HepG2 (cell line): ENCODE measurements around the gene MAPK8. TPM values are rescaled to one million over a fixed set of nuclear protein-coding genes. Genes with fewer than 3 reads are reported as not detected.

Experiments used
- ATAC-seq: fragments of 200-7000 bp; cut with Tn5 transposase; 3 replicates; pipeline ENCODE4 v1.9.1; 2020; ENCODE audit warnings: mild to moderate bottlenecking, moderate library complexity
- BruUV-seq: library from RNA; stranded (reverse); fragments of 400-500 nt; replicated peaks from 2 replicates; lab custom pipeline; 2021; lab: Mats Ljungman, UMichigan
- CTCF ChIA-PET: fragments of 300-600 bp; formaldehyde crosslinking; extraction: SDS; loops from one replicate; lab custom pipeline; 2021; ENCODE audit warnings: low total read pairs, inconsistent platforms, low intra/inter-chr PET ratio; lab: Yijun Ruan, JAX
- POLR2A ChIA-PET: fragments of 350-600 bp; sonication (Branson Sonifier 250); formaldehyde crosslinking; loops from one replicate; lab custom pipeline; 2020; ENCODE audit warnings: antibody characterized with exemption, inconsistent platforms; lab: Yijun Ruan, JAX
- DNase-seq: peaks from one replicate; pipeline ENCODE4 v3.0.0-alpha.2; 2015; ENCODE audit warnings: low spot score
- FAIRE-seq: peaks from 3 replicates; lab custom pipeline; 2011; peaks lifted over from hg19 to GRCh38; lab: Jason Lieb, UNC
- H2AFZ ChIP-seq: one replicate; pipeline ENCODE4 v1.6.1; 2011; ENCODE audit warnings: low read length, inconsistent platforms
- H3K27ac ChIP-seq: fragments of 300-600 bp; 3 replicates; pipeline ENCODE4 v1.8.0; 2011; ENCODE audit warnings: mixed run types, mild to moderate bottlenecking, mixed read lengths, low read length, inconsistent platforms; ENCODE audit not compliant: insufficient read depth; ENCODE audit errors: extremely low read length
- H3K27me3 ChIP-seq, 2 experiments: fragments of 200-600 bp in 1 of 2; 2 replicates in 1 of 2; 3 replicates in 1 of 2; pipeline versions ENCODE4 v1.6.0 to v1.8.0; 2011; ENCODE audit warnings: low read length in 2 of 2, mild to moderate bottlenecking in 2 of 2, moderate library complexity in 2 of 2, inconsistent platforms in 1 of 2; ENCODE audit not compliant: insufficient read depth in 2 of 2, control insufficient read depth in 1 of 2
- H3K36me3 ChIP-seq, 2 experiments: fragments of 200-600 bp in 1 of 2; replicated peaks in 1 of 2; 2 replicates in 1 of 2; 3 replicates in 1 of 2; pipeline versions ENCODE4 v1.5.1 to v1.8.0; 2011; ENCODE audit warnings: low read length in 2 of 2, inconsistent platforms in 1 of 2; ENCODE audit not compliant: insufficient read depth in 2 of 2, control insufficient read depth in 1 of 2
- H3K4me1 ChIP-seq: 2 replicates; pipeline ENCODE4 v1.5.1; 2012; ENCODE audit warnings: low read length, inconsistent platforms; ENCODE audit not compliant: insufficient read depth
- H3K4me2 ChIP-seq: 2 replicates; pipeline ENCODE4 v1.6.0; 2011; ENCODE audit warnings: low read depth, low read length, inconsistent platforms
- H3K4me3 ChIP-seq, 3 experiments: fragments of 200-600 bp in 1 of 3; sonication (generic), shearing (Covaris generic) in 1 of 3; replicated peaks in 1 of 3; 2 replicates each; pipeline ENCODE4 v1.5.1; 2011 to 2016; ENCODE audit warnings: low read length in 3 of 3, inconsistent platforms in 2 of 3, low read depth in 2 of 3, mild to moderate bottlenecking in 2 of 3, control low read depth in 1 of 3, mixed read lengths in 1 of 3; ENCODE audit not compliant: insufficient read depth in 1 of 3
- H3K79me2 ChIP-seq: one replicate; pipeline ENCODE4 v1.6.1; 2011; ENCODE audit warnings: low read length, inconsistent platforms; ENCODE audit not compliant: insufficient read depth
- H3K9ac ChIP-seq: 2 replicates; pipeline ENCODE4 v1.6.0; 2011; ENCODE audit warnings: mild to moderate bottlenecking, low read depth, low read length, inconsistent platforms; ENCODE audit not compliant: insufficient read depth
- H3K9me3 ChIP-seq: 2 replicates; pipeline ENCODE4 v1.5.1; 2012; ENCODE audit warnings: mild to moderate bottlenecking, low read length
- H4K20me1 ChIP-seq: 2 replicates; pipeline ENCODE4 v1.6.0; 2011; ENCODE audit warnings: inconsistent platforms, mild to moderate bottlenecking, low read length, moderate library complexity; ENCODE audit not compliant: insufficient read depth
- FOSL1 ChIP-seq: sonication (generic); formaldehyde crosslinking; IDR thresholded peaks from 2 replicates; pipeline ENCODE4 v1.9.0; 2021; ENCODE audit warnings: missing genetic modification reagents, borderline replicate concordance
- MAFF ChIP-seq: IDR thresholded peaks from 2 replicates; pipeline ENCODE4 v1.6.1; 2011; ENCODE audit warnings: low read depth, low read length, improper control_type of control experiment
- NCOA1 ChIP-seq: sonication (generic); formaldehyde crosslinking; IDR thresholded peaks from 2 replicates; pipeline ENCODE4 v1.9.0; 2021; ENCODE audit warnings: missing genetic modification reagents
- SNAPC2 ChIP-seq: sonication (generic); formaldehyde crosslinking; IDR thresholded peaks from 2 replicates; pipeline ENCODE4 v1.8.1; 2022; ENCODE audit warnings: mild to moderate bottlenecking, missing genetic modification reagents
- YEATS2 ChIP-seq: sonication (generic); formaldehyde crosslinking; IDR thresholded peaks from 2 replicates; pipeline ENCODE4 v1.4.0; 2020; ENCODE audit warnings: missing genetic modification reagents, borderline replicate concordance
- ZBTB46 ChIP-seq: sonication (generic); formaldehyde crosslinking; IDR thresholded peaks from 2 replicates; pipeline ENCODE4 v1.4.0; 2020; ENCODE audit warnings: mild to moderate bottlenecking, missing genetic modification reagents, borderline replicate concordance
- ZNF274 ChIP-seq: sonication (generic); formaldehyde crosslinking; IDR thresholded peaks from 2 replicates; pipeline ENCODE4 v1.5.1; 2020; ENCODE audit warnings: mild to moderate bottlenecking, missing genetic modification reagents
- ZXDC ChIP-seq: sonication (generic); formaldehyde crosslinking; IDR thresholded peaks from 2 replicates; pipeline ENCODE4 v1.5.0; 2020; ENCODE audit warnings: mild to moderate bottlenecking, missing genetic modification reagents
- WGBS: methylation state at CpG from one replicate; pipeline ENCODE4 v1.1.6; 2017; ENCODE audit warnings: low lambda C conversion rate; 5-methylcytosine and 5-hydroxymethylcytosine counted together
- in situ Hi-C: cut with HindIII; loops from 2 replicates; pipeline ENCODE4 v1.10.0; 2017; ENCODE audit warnings: low pct_unique_long_range_greater_than_20kb; ENCODE audit not compliant: extremely low pct_ligation_motif_present
- intact Hi-C: fragments of 100-400 bp; cut with micrococcal nuclease; formaldehyde crosslinking; loops from one replicate; pipeline ENCODE4 v1.10.0; 2022; ENCODE audit not compliant: unreplicated experiment
- polyA plus RNA-seq, 8 experiments: library from polyadenylated mRNA; depleted of rRNA in 3 of 8; stranded (reverse) in 7 of 8; unstranded in 1 of 8; fragments of >200 nt; fragmentation: Illumina TruSeq in 4 of 8; extraction: Trizol in 4 of 8; gene quantifications; 2 replicates each; pipeline versions ENCODE4 v1.2.1 to v1.2.3, GENCODE V29; 2011 to 2016; ENCODE audit warnings: low read depth in 4 of 8, missing spikeins in 1 of 8, mixed read lengths in 1 of 8; ENCODE audit not compliant: insufficient read depth in 1 of 8
- total RNA-seq, 5 experiments: library from RNA; depleted of rRNA; stranded (reverse); fragments of >200 nt; fragmentation: Illumina TruSeq; extraction: Trizol; gene quantifications; 2 replicates each; pipeline ENCODE4 v1.2.3, GENCODE V29; 2016; ENCODE audit warnings: low read depth in 1 of 5
- TF ChIP-seq, protein P1 (sequence below): sonication (generic); formaldehyde crosslinking; IDR thresholded peaks from 2 replicates; pipeline ENCODE4 v1.5.0; 2020; ENCODE audit warnings: missing genetic modification reagents
- TF ChIP-seq, protein P2 (sequence below): IDR thresholded peaks from 2 replicates; pipeline ENCODE4 v1.6.1; 2012; ENCODE audit warnings: low read depth, low read length, improper control_type of control experiment
- TF ChIP-seq, protein P3 (sequence below): sonication (generic); formaldehyde crosslinking; IDR thresholded peaks from 2 replicates; pipeline ENCODE4 v1.8.0; 2022; ENCODE audit warnings: mild to moderate bottlenecking, missing genetic modification reagents, moderate library complexity

MAPK8 gene
- total and polyA plus RNA-seq, 2 of the 13 experiments (the other 11 are each of a cell fraction or from before 2014, with no cell fraction given): 41.6 to 47.3 TPM

GRCh38 chr10:48473704-48474103 lies 167.2 kb downstream of the MAPK8 start:
- H4K20me1 ChIP-seq: no peaks in the 10 kb centered on the region
- H3K9me3 ChIP-seq: no peaks in the 10 kb centered on the region
- in situ Hi-C loops: no loop called here
- POLR2A ChIA-PET: no interaction called here
- no peaks in the 10 kb centered on the region for H3K79me2 ChIP-seq
- DNase-seq: no peak
- peaks cover 12% of the 10 kb centered on the region; the same call in 1 of the 2 replicates for H3K4me1 ChIP-seq
- TF ChIP-seq, protein P1, sequence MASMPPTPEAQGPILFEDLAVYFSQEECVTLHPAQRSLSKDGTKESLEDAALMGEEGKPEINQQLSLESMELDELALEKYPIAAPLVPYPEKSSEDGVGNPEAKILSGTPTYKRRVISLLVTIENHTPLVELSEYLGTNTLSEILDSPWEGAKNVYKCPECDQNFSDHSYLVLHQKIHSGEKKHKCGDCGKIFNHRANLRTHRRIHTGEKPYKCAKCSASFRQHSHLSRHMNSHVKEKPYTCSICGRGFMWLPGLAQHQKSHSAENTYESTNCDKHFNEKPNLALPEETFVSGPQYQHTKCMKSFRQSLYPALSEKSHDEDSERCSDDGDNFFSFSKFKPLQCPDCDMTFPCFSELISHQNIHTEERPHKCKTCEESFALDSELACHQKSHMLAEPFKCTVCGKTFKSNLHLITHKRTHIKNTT: no peak
- TF ChIP-seq NCOA1: no peak
- TF ChIP-seq ZBTB46 (CRISPR knock-in tag): no peak
- TF ChIP-seq MAFF: no peak
- TF ChIP-seq SNAPC2: no peak
- TF ChIP-seq, protein P2, sequence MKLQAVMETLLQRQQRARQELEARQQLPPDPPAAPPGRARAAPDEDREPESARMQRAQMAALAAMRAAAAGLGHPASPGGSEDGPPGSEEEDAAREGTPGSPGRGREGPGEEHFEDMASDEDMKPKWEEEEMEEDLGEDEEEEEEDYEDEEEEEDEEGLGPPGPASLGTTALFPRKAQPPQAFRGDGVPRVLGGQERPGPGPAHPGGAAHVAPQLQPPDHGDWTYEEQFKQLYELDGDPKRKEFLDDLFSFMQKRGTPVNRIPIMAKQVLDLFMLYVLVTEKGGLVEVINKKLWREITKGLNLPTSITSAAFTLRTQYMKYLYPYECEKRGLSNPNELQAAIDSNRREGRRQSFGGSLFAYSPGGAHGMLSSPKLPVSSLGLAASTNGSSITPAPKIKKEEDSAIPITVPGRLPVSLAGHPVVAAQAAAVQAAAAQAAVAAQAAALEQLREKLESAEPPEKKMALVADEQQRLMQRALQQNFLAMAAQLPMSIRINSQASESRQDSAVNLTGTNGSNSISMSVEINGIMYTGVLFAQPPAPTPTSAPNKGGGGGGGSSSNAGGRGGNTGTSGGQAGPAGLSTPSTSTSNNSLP: no peak
- TF ChIP-seq, protein P3, sequence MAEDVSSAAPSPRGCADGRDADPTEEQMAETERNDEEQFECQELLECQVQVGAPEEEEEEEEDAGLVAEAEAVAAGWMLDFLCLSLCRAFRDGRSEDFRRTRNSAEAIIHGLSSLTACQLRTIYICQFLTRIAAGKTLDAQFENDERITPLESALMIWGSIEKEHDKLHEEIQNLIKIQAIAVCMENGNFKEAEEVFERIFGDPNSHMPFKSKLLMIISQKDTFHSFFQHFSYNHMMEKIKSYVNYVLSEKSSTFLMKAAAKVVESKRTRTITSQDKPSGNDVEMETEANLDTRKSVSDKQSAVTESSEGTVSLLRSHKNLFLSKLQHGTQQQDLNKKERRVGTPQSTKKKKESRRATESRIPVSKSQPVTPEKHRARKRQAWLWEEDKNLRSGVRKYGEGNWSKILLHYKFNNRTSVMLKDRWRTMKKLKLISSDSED (CRISPR knock-in tag): no peak
- no peak for TF ChIP-seq ZNF274
- no peak for TF ChIP-seq YEATS2 (CRISPR knock-in tag)
- no peak for TF ChIP-seq FOSL1 (CRISPR knock-in tag)
- TF ChIP-seq ZXDC (CRISPR knock-in tag): no peak
- H3K27me3 ChIP-seq: peaks cover 0 to 4% of the 10 kb centered on the region in 2 experiments; a peak in 1 of 5 replicates
- intact Hi-C loops: no loop called here
- 51% methylated on average over 5 of the region's 5 CpGs for WGBS
- BruUV-seq: no TSS peak
- no peak overlapping the region for H3K4me2 ChIP-seq
- FAIRE-seq: no peak
- H3K27ac ChIP-seq: no peak overlapping the region
- H2AFZ ChIP-seq: no peak overlapping the region
- H3K36me3 ChIP-seq: no peaks in the 10 kb centered on the region
- CTCF ChIA-PET: no interaction called here
- H3K4me3 ChIP-seq: no peak overlapping the region
- no peak overlapping the region for H3K9ac ChIP-seq
- ATAC-seq: no peak
